CD14-positive monocyte (primary cell): Measurements from ENCODE around the gene CSTPP1. TPM values are rescaled to one million over a fixed set of nuclear protein-coding genes. Genes with fewer than 3 reads are reported as not detected.

Experiments used
- DNase-seq, 3 donors: peaks; one replicate each; pipeline ENCODE4 v3.0.0-alpha.2; 2011 to 2022
- H2AFZ ChIP-seq: 2 replicates; pipeline ENCODE4 v1.6.0; 2012; ENCODE audit warnings: mild to moderate bottlenecking, low read depth, low read length, inconsistent platforms; ENCODE audit not compliant: insufficient read depth, poor library complexity, severe bottlenecking
- H3K27ac ChIP-seq, 2 donors: 1 replicate in 1 of 2; 2 replicates in 1 of 2; pipeline ENCODE4 v1.5.1; 2012 to 2013; ENCODE audit warnings: low read length in 2 of 2, control low read depth in 1 of 2, inconsistent platforms in 1 of 2, low read depth in 1 of 2, mild to moderate bottlenecking in 1 of 2
- H3K27me3 ChIP-seq, 2 donors: one replicate each; pipeline versions ENCODE4 v1.6.0 to v1.6.1; 2011 to 2013; ENCODE audit warnings: low read length in 2 of 2; ENCODE audit not compliant: control insufficient read depth in 2 of 2, insufficient read depth in 2 of 2
- H3K36me3 ChIP-seq, 2 donors: replicated peaks in 1 of 2; 1 replicate in 1 of 2; 2 replicates in 1 of 2; pipeline versions ENCODE4 v1.5.1 to v1.6.1; 2012 to 2013; ENCODE audit warnings: low read length in 2 of 2, control low read depth in 1 of 2, inconsistent platforms in 1 of 2, mild to moderate bottlenecking in 1 of 2; ENCODE audit not compliant: insufficient read depth in 2 of 2, control insufficient read depth in 1 of 2
- H3K4me1 ChIP-seq, 2 donors: 1 replicate in 1 of 2; 2 replicates in 1 of 2; pipeline versions ENCODE4 v1.5.1 to v1.6.1; 2012 to 2013; ENCODE audit warnings: low read length in 2 of 2, control low read depth in 1 of 2, inconsistent platforms in 1 of 2, mild to moderate bottlenecking in 1 of 2, moderate library complexity in 1 of 2; ENCODE audit not compliant: insufficient read depth in 2 of 2, control insufficient read depth in 1 of 2
- H3K4me2 ChIP-seq: replicated peaks from 2 replicates; pipeline ENCODE3; 2012; ENCODE audit warnings: low read length, moderate library complexity, mild to moderate bottlenecking; ENCODE audit not compliant: poor library complexity, severe bottlenecking; ENCODE audit errors: extremely low read depth
- H3K4me3 ChIP-seq, 3 experiments: fragments of 200-600 bp in 1 of 3; sonication (generic) in 1 of 3; replicated peaks in 1 of 3; 1 replicate in 2 of 3; 2 replicates in 1 of 3; pipeline ENCODE4 v1.5.1; 2011 to 2013; ENCODE audit warnings: low read length in 3 of 3, mild to moderate bottlenecking in 3 of 3, control low read depth in 2 of 3, low read depth in 2 of 3, inconsistent platforms in 1 of 3, moderate library complexity in 1 of 3
- H3K79me2 ChIP-seq: 2 replicates; pipeline ENCODE4 v1.6.0; 2012; ENCODE audit warnings: mild to moderate bottlenecking, control low read depth, inconsistent platforms, low read length, moderate library complexity; ENCODE audit not compliant: insufficient read depth
- H3K9ac ChIP-seq: 2 replicates; pipeline ENCODE4 v1.6.0; 2017; ENCODE audit warnings: low read length, mild to moderate bottlenecking; ENCODE audit not compliant: insufficient read depth, poor library complexity, severe bottlenecking
- H3K9me3 ChIP-seq, 2 donors: replicated peaks in 1 of 2; 1 replicate in 1 of 2; 2 replicates in 1 of 2; pipeline versions ENCODE4 v1.5.1 to v1.6.1; 2012 to 2013; ENCODE audit warnings: low read length in 2 of 2, control low read depth in 1 of 2; ENCODE audit not compliant: control insufficient read depth in 1 of 2, insufficient read depth in 1 of 2
- H4K20me1 ChIP-seq: 2 replicates; pipeline ENCODE4 v1.6.0; 2012; ENCODE audit warnings: mild to moderate bottlenecking, low read length, control low read depth, moderate library complexity; ENCODE audit not compliant: insufficient read depth
- H3K27ac Mint-ChIP-seq, 7 donors: one replicate each; pipeline ENCODE4 v1.8.0; 2020; ENCODE audit warnings: mild to moderate bottlenecking in 7 of 7, mixed read lengths in 7 of 7, moderate library complexity in 6 of 7, inconsistent platforms in 2 of 7
- H3K27me3 Mint-ChIP-seq, 3 donors: one replicate each; pipeline ENCODE4 v1.8.0; 2021 to 2022; ENCODE audit warnings: low read depth in 3 of 3, mild to moderate bottlenecking in 3 of 3, mixed read lengths in 3 of 3, moderate library complexity in 3 of 3, inconsistent platforms in 1 of 3
- H3K36me3 Mint-ChIP-seq, 2 donors: one replicate each; pipeline ENCODE4 v1.8.0; 2020; ENCODE audit warnings: mixed read lengths in 2 of 2, inconsistent platforms in 1 of 2, mild to moderate bottlenecking in 1 of 2
- H3K4me1 Mint-ChIP-seq: one replicate; pipeline ENCODE4 v1.8.0; 2020; ENCODE audit warnings: mild to moderate bottlenecking, mixed read lengths
- H3K4me3 Mint-ChIP-seq, 2 donors: one replicate each; pipeline ENCODE4 v1.8.0; 2020; ENCODE audit warnings: mild to moderate bottlenecking in 2 of 2, mixed read lengths in 2 of 2, moderate library complexity in 1 of 2
- H3K9me3 Mint-ChIP-seq, 7 donors: one replicate each; pipeline ENCODE4 v1.8.0; 2020 to 2022; ENCODE audit warnings: mixed read lengths in 7 of 7, mild to moderate bottlenecking in 6 of 7, moderate library complexity in 6 of 7, inconsistent platforms in 2 of 7
- WGBS: methylation state at CpG from one replicate; pipeline ENCODE4 v1.1.5; 2013; ENCODE audit warnings: missing lambda C conversion rate; ENCODE audit not compliant: insufficient coverage; 5-methylcytosine and 5-hydroxymethylcytosine counted together
- intact Hi-C, 2 donors: fragments of 100-400 bp; cut with micrococcal nuclease; formaldehyde crosslinking; loops; one replicate each; pipeline versions ENCODE4 v1.15.0 to v1.15.1; 2023
- polyA plus RNA-seq, 3 donors: library from polyadenylated mRNA; depleted of rRNA in 1 of 3; unstranded in 2 of 3; stranded (reverse) in 1 of 3; fragments of 300-500 nt in 2 of 3; fragments of >200 nt in 1 of 3; fragmentation: Illumina TruSeq in 2 of 3; gene quantifications; 1 replicate in 2 of 3; 2 replicates in 1 of 3; pipeline ENCODE4 v1.2.3, GENCODE V29; 2012 to 2021
- TF ChIP-seq, protein P1 (sequence below): fragments of 200-600 bp; IDR thresholded peaks from one replicate; pipeline ENCODE4 v1.8.0; 2022; ENCODE audit warnings: antibody characterized with exemption, mild to moderate bottlenecking

CSTPP1 gene
- polyA plus RNA-seq, 3 donors = 4.5 to 6.5 (median 5.9) TPM

GRCh38 chr11:46899501-46900025, 37.0 kb upstream of the CSTPP1 start:
- H3K4me3 Mint-ChIP-seq = no peak overlapping the region
- 95% methylated on average over 12 of the region's 13 CpGs for WGBS
- no peaks in the 10 kb centered on the region for H4K20me1 ChIP-seq
- H3K4me2 ChIP-seq = no peak overlapping the region
- H3K27ac ChIP-seq = no peak overlapping the region
- TF ChIP-seq, protein P1, sequence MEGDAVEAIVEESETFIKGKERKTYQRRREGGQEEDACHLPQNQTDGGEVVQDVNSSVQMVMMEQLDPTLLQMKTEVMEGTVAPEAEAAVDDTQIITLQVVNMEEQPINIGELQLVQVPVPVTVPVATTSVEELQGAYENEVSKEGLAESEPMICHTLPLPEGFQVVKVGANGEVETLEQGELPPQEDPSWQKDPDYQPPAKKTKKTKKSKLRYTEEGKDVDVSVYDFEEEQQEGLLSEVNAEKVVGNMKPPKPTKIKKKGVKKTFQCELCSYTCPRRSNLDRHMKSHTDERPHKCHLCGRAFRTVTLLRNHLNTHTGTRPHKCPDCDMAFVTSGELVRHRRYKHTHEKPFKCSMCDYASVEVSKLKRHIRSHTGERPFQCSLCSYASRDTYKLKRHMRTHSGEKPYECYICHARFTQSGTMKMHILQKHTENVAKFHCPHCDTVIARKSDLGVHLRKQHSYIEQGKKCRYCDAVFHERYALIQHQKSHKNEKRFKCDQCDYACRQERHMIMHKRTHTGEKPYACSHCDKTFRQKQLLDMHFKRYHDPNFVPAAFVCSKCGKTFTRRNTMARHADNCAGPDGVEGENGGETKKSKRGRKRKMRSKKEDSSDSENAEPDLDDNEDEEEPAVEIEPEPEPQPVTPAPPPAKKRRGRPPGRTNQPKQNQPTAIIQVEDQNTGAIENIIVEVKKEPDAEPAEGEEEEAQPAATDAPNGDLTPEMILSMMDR = no peak
- H3K27ac Mint-ChIP-seq = no peak overlapping the region
- no peaks in the 10 kb centered on the region for H3K27me3 ChIP-seq
- H3K4me3 ChIP-seq = no peak overlapping the region
- H2AFZ ChIP-seq = no peak overlapping the region
- intact Hi-C loops = no loop called here
- peaks cover under 1 to 4% (median 2%) of the 10 kb centered on the region in 3 donors for H3K27me3 Mint-ChIP-seq
- no peaks in the 10 kb centered on the region for H3K79me2 ChIP-seq
- H3K36me3 Mint-ChIP-seq = no peaks in the 10 kb centered on the region
- DNase-seq = no peak
- H3K9me3 Mint-ChIP-seq = no peaks in the 10 kb centered on the region
- no peaks in the 10 kb centered on the region for H3K4me1 ChIP-seq
- no peaks in the 10 kb centered on the region for H3K36me3 ChIP-seq
- H3K4me1 Mint-ChIP-seq = peaks cover 3% of the 10 kb centered on the region
- no peak overlapping the region for H3K9ac ChIP-seq
- H3K9me3 ChIP-seq = no peaks in the 10 kb centered on the region

DNA sequence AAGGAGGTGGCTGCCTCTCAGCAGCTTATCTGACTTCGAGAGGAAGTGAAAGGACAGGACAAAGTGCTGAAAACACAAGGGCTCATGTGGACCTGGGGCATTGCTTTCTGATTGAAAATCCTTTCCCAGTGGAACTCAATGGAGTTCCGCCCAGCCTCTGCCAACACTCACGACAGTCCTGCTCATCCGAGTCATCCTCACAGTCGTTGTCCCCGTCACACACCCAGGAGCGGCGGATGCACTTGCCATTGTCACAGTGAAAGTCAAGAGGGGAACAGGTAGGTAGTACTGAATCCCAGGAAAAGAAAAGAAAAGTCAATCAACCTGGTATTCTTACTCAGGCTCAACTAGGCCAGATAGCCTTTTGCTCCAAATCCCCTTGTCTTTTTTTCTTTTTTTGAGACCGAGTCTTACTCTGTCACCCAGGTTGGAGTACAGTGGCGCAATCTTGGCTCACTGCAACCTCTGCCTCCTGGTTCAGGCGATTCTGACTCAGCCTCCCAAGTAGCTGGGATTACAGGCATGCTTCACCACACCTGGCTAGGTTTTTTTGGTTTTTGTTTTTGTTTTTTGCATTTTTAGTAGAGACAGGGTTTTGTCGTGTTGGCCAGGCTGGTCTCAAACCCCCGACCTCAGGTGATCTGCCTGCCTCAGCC, 36.3 kb upstream of the CSTPP1 start:
- H3K4me2 ChIP-seq = no peak overlapping the region
- no peak for DNase-seq
- H4K20me1 ChIP-seq = no peaks in the 10 kb centered on the region
- H3K9ac ChIP-seq = no peak overlapping the region
- Mint-ChIP-seq H3K27me3 (peaks cover 2 to 4% (median 4%) of the 10 kb centered on the region in 3 donors), H3K4me1 (peaks cover 3% of the 10 kb centered on the region), H3K4me3 (no peak overlapping the region), H3K27ac (no peak overlapping the region), H3K9me3 (no peaks in the 10 kb centered on the region), H3K36me3 (no peaks in the 10 kb centered on the region)
- H3K4me3 ChIP-seq = no peak overlapping the region
- no peaks in the 10 kb centered on the region for H3K27me3 ChIP-seq
- TF ChIP-seq, protein P1 = no peak
- 87% methylated on average over 7 of the region's 13 CpGs for WGBS
- H3K4me1 ChIP-seq = no peaks in the 10 kb centered on the region
- no peaks in the 10 kb centered on the region for H3K9me3 ChIP-seq
- intact Hi-C loops = no loop called here
- H3K27ac ChIP-seq = no peak overlapping the region
- H3K79me2 ChIP-seq = no peaks in the 10 kb centered on the region
- no peaks in the 10 kb centered on the region for H3K36me3 ChIP-seq
- no peak overlapping the region for H2AFZ ChIP-seq
